Activated T-cell treated with anti-CD3 and anti-CD28 coated beads for 1 hour (primary cell): Measurements from ENCODE around the gene GEMIN8.

Experiments
- DNase-seq: peaks from one replicate; pipeline ENCODE4 v3.0.0-alpha.2; 2020; ENCODE audit warnings: low read depth

GEMIN8 gene

GRCh38 chrX:14015294-14015693, 14.4 kb downstream of the GEMIN8 start:
- no peak for DNase-seq

- no peak for DNase-seq
Observed at GRCh38 chrX:14014526-14014925, 15.2 kb downstream of the GEMIN8 start.

GRCh38 chrX:14013054-14013453, 16.6 kb downstream of the GEMIN8 start:
- no peak for DNase-seq

- no peak for DNase-seq
Observed at GRCh38 chrX:14010566-14010965, 19.1 kb downstream of the GEMIN8 start.

- DNase-seq, result no peak
Observed at GRCh38 chrX:14006540-14006939, 23.2 kb downstream of the GEMIN8 start.

- no peak for DNase-seq
Observed at GRCh38 chrX:14003876-14004425, 25.7 kb downstream of the GEMIN8 start.

- no peak for DNase-seq
Observed at GRCh38 chrX:14003028-14003427, 26.7 kb downstream of the GEMIN8 start.

- no peak for DNase-seq
Observed at GRCh38 chrX:13996650-13997049, 33.0 kb downstream of the GEMIN8 start.

GRCh38 chrX:13994536-13995080, 35.1 kb downstream of the GEMIN8 start:
- no peak for DNase-seq

GRCh38 chrX:13994104-13994503, 35.6 kb downstream of the GEMIN8 start:
- no peak for DNase-seq

GRCh38 chrX:13990126-13990800, 39.4 kb downstream of the GEMIN8 start:
- no peak for DNase-seq

GRCh38 chrX:13985697-13986435, 43.8 kb downstream of the GEMIN8 start:
- DNase-seq, result no peak

- no peak for DNase-seq
Observed at GRCh38 chrX:13983734-13984133, 46.0 kb downstream of the GEMIN8 start.

GRCh38 chrX:13968198-13968597, 61.5 kb downstream of the GEMIN8 start:
- no peak for DNase-seq

- DNase-seq, result no peak
Observed at GRCh38 chrX:13967636-13968035, 62.1 kb downstream of the GEMIN8 start.

- no peak for DNase-seq
Observed at GRCh38 chrX:13966793-13967125, 62.9 kb downstream of the GEMIN8 start.

GRCh38 chrX:13966071-13966792, 63.5 kb downstream of the GEMIN8 start:
- DNase-seq, result no peak

GRCh38 chrX:13965531-13965930, 64.2 kb downstream of the GEMIN8 start:
- no peak for DNase-seq

- DNase-seq, result no peak
Observed at GRCh38 chrX:13956998-13957397, 72.7 kb downstream of the GEMIN8 start.
